Keratinocyte (primary cell): ENCODE results near the gene PXDC1. TPM values are rescaled to one million over a fixed set of nuclear protein-coding genes. Genes with fewer than 3 reads are reported as not detected.

ENCODE experiments used
- DNase-seq: peaks from one replicate; pipeline ENCODE4 v3.0.0-alpha.2; 2011; ENCODE audit warnings: low read depth, missing footprints, low spot score
- FAIRE-seq: peaks from 2 replicates; lab custom pipeline; 2011; peaks lifted over from hg19 to GRCh38; lab: Jason Lieb, UNC
- H2AFZ ChIP-seq: 2 replicates; pipeline ENCODE4 v1.6.0; 2012; ENCODE audit warnings: low read length, control low read depth, inconsistent platforms; ENCODE audit not compliant: control insufficient read depth
- H3K27ac ChIP-seq: 2 replicates; pipeline ENCODE4 v1.5.1; 2011; ENCODE audit warnings: low read length; ENCODE audit not compliant: control insufficient read depth, insufficient read depth
- H3K27me3 ChIP-seq: 3 replicates; pipeline ENCODE4 v1.6.0; 2011; ENCODE audit warnings: low read length; ENCODE audit not compliant: control insufficient read depth, insufficient read depth; ENCODE audit errors: extremely low read depth
- H3K36me3 ChIP-seq, 2 experiments: 2 replicates in 1 of 2; 3 replicates in 1 of 2; pipeline ENCODE4 v1.5.1; 2011; ENCODE audit warnings: low read length in 2 of 2, mild to moderate bottlenecking in 1 of 2; ENCODE audit not compliant: control insufficient read depth in 2 of 2, insufficient read depth in 2 of 2; ENCODE audit errors: extremely low read depth in 1 of 2
- H3K4me1 ChIP-seq: 3 replicates; pipeline ENCODE4 v1.5.1; 2011; ENCODE audit warnings: low read length; ENCODE audit not compliant: control insufficient read depth, insufficient read depth; ENCODE audit errors: extremely low read depth
- H3K4me2 ChIP-seq: 3 replicates; pipeline ENCODE4 v1.6.0; 2011; ENCODE audit warnings: low read depth, low read length; ENCODE audit not compliant: control insufficient read depth, insufficient read depth; ENCODE audit errors: extremely low read depth
- H3K4me3 ChIP-seq, 3 experiments: fragments of 200-600 bp in 1 of 3; sonication (generic) in 1 of 3; 2 replicates in 2 of 3; 3 replicates in 1 of 3; pipeline ENCODE4 v1.5.1; 2011 to 2016; ENCODE audit warnings: low read length in 3 of 3, mild to moderate bottlenecking in 3 of 3, control low read depth in 2 of 3, inconsistent platforms in 1 of 3, low read depth in 1 of 3, mixed read lengths in 1 of 3, mixed run types in 1 of 3, moderate library complexity in 1 of 3; ENCODE audit not compliant: control insufficient read depth in 2 of 3, insufficient read depth in 2 of 3; ENCODE audit errors: extremely low read depth in 1 of 3
- H3K79me2 ChIP-seq: 2 replicates; pipeline ENCODE4 v1.6.0; 2012; ENCODE audit warnings: low read length; ENCODE audit not compliant: control insufficient read depth, insufficient read depth
- H3K9ac ChIP-seq: 3 replicates; pipeline ENCODE4 v1.6.0; 2011; ENCODE audit warnings: low read length; ENCODE audit not compliant: control insufficient read depth, insufficient read depth; ENCODE audit errors: extremely low read depth
- H3K9me1 ChIP-seq: 3 replicates; pipeline ENCODE4 v1.6.0; 2011; ENCODE audit warnings: low read length; ENCODE audit not compliant: control insufficient read depth, insufficient read depth; ENCODE audit errors: extremely low read depth
- H3K9me3 ChIP-seq: 2 replicates; pipeline ENCODE4 v1.5.1; 2012; ENCODE audit warnings: low read depth, low read length; ENCODE audit not compliant: control insufficient read depth
- H4K20me1 ChIP-seq: 3 replicates; pipeline ENCODE4 v1.6.0; 2011; ENCODE audit warnings: low read length; ENCODE audit not compliant: control insufficient read depth, insufficient read depth; ENCODE audit errors: extremely low read depth
- CTCF ChIP-seq, 3 experiments: IDR thresholded peaks in 1 of 3; conservative IDR thresholded peaks in 1 of 3; optimal IDR thresholded peaks in 1 of 3; 2 replicates in 2 of 3; 3 replicates in 1 of 3; pipeline versions ENCODE3 to v1.5.1; 2011; ENCODE audit warnings: low read length in 3 of 3, mild to moderate bottlenecking in 3 of 3, moderate library complexity in 2 of 3, control low read depth in 1 of 3, inconsistent platforms in 1 of 3; ENCODE audit not compliant: insufficient read depth in 2 of 3; ENCODE audit errors: extremely low read depth in 1 of 3
- EZH2 ChIP-seq: IDR thresholded peaks from one replicate; pipeline ENCODE4 v1.6.1; 2012; ENCODE audit warnings: inconsistent platforms, mild to moderate bottlenecking, low read length, moderate library complexity
- dilution Hi-C: fragments of 300-500 bp; cut with MboI; formaldehyde crosslinking; loops from one replicate; pipeline ENCODE4 v1.7.0; 2020; ENCODE audit warnings: low sequenced_read_pairs; ENCODE audit not compliant: extremely low pct_ligation_motif_present
- polyA plus RNA-seq, 5 experiments: library from polyadenylated mRNA; depleted of rRNA in 3 of 5; stranded (reverse) in 3 of 5; stranded (forward) in 1 of 5; unstranded in 1 of 5; fragments of >200 nt; gene quantifications; 1 replicate in 1 of 5; 2 replicates in 3 of 5; 3 replicates in 1 of 5; pipeline versions ENCODE4 v1.2.1 to v1.2.3, GENCODE V29; 2011 to 2012; ENCODE audit warnings: missing spikeins in 2 of 5, low read depth in 1 of 5, low replicate concordance in 1 of 5

PXDC1 gene
- polyA plus RNA-seq, 1 donor (not counting 4 experiments of a cell fraction or from before 2014, with no cell fraction given): 17.1 TPM

- H3K4me2 ChIP-seq: no peak overlapping the region
- no peaks in the 10 kb centered on the region for H3K79me2 ChIP-seq
- TF ChIP-seq EZH2 (no peak), CTCF (optimal IDR thresholded peaks at IDR 0.05 in 1 of 3, IDR thresholded peaks at IDR 0.05 in 1 of 3, conservative IDR thresholded peaks at IDR 0.05 in 1 of 3; ENCODE audit: extremely low read depth in 1 of 3, insufficient read depth in 2 of 3, low read length in 3 of 3) (no peak)
- H3K27me3 ChIP-seq: no peaks in the 10 kb centered on the region
- H4K20me1 ChIP-seq: no peaks in the 10 kb centered on the region
- H3K9me1 ChIP-seq: no peaks in the 10 kb centered on the region
- H3K36me3 ChIP-seq: no peaks in the 10 kb centered on the region
- no peak overlapping the region for H3K4me3 ChIP-seq
- no peak overlapping the region for H3K27ac ChIP-seq
- FAIRE-seq (no peak), DNase-seq (no peak)
- H3K9ac ChIP-seq: no peak overlapping the region
- H2AFZ ChIP-seq: no peak overlapping the region
- dilution Hi-C loops: no loop called here
- no peaks in the 10 kb centered on the region for H3K4me1 ChIP-seq
- H3K9me3 ChIP-seq: no peaks in the 10 kb centered on the region
Observed at GRCh38 chr6:3785745-3786098, 34.2 kb upstream of the PXDC1 start.

- FAIRE-seq (no peak), DNase-seq (no peak)
- no peaks in the 10 kb centered on the region for H3K4me1 ChIP-seq
- TF ChIP-seq CTCF (optimal IDR thresholded peaks at IDR 0.05 in 1 of 3, IDR thresholded peaks at IDR 0.05 in 1 of 3, conservative IDR thresholded peaks at IDR 0.05 in 1 of 3; ENCODE audit: extremely low read depth in 1 of 3, insufficient read depth in 2 of 3, low read length in 3 of 3): no peak
- no peak for TF ChIP-seq EZH2
- H3K9me1 ChIP-seq: no peaks in the 10 kb centered on the region
- H2AFZ ChIP-seq: no peak overlapping the region
- H3K79me2 ChIP-seq: no peaks in the 10 kb centered on the region
- no peak overlapping the region for H3K9ac ChIP-seq
- no peaks in the 10 kb centered on the region for H3K9me3 ChIP-seq
- dilution Hi-C loops: no loop called here
- H3K27ac ChIP-seq: no peak overlapping the region
- H3K27me3 ChIP-seq: no peaks in the 10 kb centered on the region
- no peak overlapping the region for H3K4me2 ChIP-seq
- H3K36me3 ChIP-seq: no peaks in the 10 kb centered on the region
- H3K4me3 ChIP-seq: no peak overlapping the region
- no peaks in the 10 kb centered on the region for H4K20me1 ChIP-seq
Observed at GRCh38 chr6:3784885-3785744, 33.6 kb upstream of the PXDC1 start.
